HEK293 (cell line): ENCODE data around the gene SEC24B.

Experiments used
- CTCF ChIA-PET: fragments of 350-600 bp; formaldehyde crosslinking; extraction: SDS; loops from one replicate; lab custom pipeline; 2021; ENCODE audit warnings: antibody characterized with exemption; lab: Yijun Ruan, JAX
- POLR2A ChIA-PET: fragments of 300-600 bp; formaldehyde crosslinking; extraction: SDS; loops from one replicate; lab custom pipeline; 2020; ENCODE audit warnings: antibody characterized with exemption, inconsistent platforms; lab: Yijun Ruan, JAX
- H3K27ac ChIP-seq: fragments of 200-500 bp; sonication (Bioruptor generic); 2 replicates; pipeline ENCODE4 v1.5.1; 2014; ENCODE audit warnings: low read depth, low read length, control low read depth, inconsistent platforms; ENCODE audit errors: extremely low read depth
- H3K36me3 ChIP-seq, 2 experiments: fragments of 200-500 bp in 1 of 2; sonication (Bioruptor generic) in 1 of 2; 1 replicate in 1 of 2; 2 replicates in 1 of 2; pipeline ENCODE4 v1.5.1; 2014 to 2017; ENCODE audit warnings: inconsistent platforms in 2 of 2, low read length in 2 of 2; ENCODE audit not compliant: control insufficient read depth in 2 of 2, insufficient read depth in 1 of 2
- H3K4me1 ChIP-seq: fragments of 200-500 bp; sonication (Bioruptor generic); 2 replicates; pipeline ENCODE4 v1.5.1; 2014; ENCODE audit warnings: mild to moderate bottlenecking, low read length, inconsistent platforms; ENCODE audit not compliant: control insufficient read depth, insufficient read depth
- H3K4me3 ChIP-seq: 2 replicates; pipeline ENCODE4 v1.5.1; 2011; ENCODE audit warnings: low read depth, mild to moderate bottlenecking, control low read depth, low read length, moderate library complexity
- H3K9me3 ChIP-seq: fragments of 200-500 bp; sonication (Bioruptor generic); 2 replicates; pipeline ENCODE4 v1.5.1; 2014; ENCODE audit warnings: low read depth, low read length, inconsistent platforms; ENCODE audit not compliant: control insufficient read depth, insufficient read depth
- KLF16 ChIP-seq: fragments of 450-650 bp; formaldehyde crosslinking; IDR thresholded peaks from 2 replicates; pipeline ENCODE4 v1.5.1; 2017; ENCODE audit warnings: missing biosample characterization, missing genetic modification characterization
- RBAK ChIP-seq: fragments of 450-650 bp; formaldehyde crosslinking; IDR thresholded peaks from 2 replicates; pipeline ENCODE4 v1.5.1; 2016; ENCODE audit warnings: missing biosample characterization, missing genetic modification characterization
- REPIN1 ChIP-seq: fragments of 450-650 bp; formaldehyde crosslinking; IDR thresholded peaks from 2 replicates; pipeline ENCODE4 v1.5.1; 2017; ENCODE audit warnings: missing biosample characterization, missing genetic modification characterization, low read depth
- SCRT2 ChIP-seq: fragments of 450-650 bp; formaldehyde crosslinking; IDR thresholded peaks from 2 replicates; pipeline ENCODE4 v1.5.1; 2016; ENCODE audit warnings: missing biosample characterization, missing genetic modification characterization
- YY2 ChIP-seq: fragments of 450-650 bp; formaldehyde crosslinking; IDR thresholded peaks from 2 replicates; pipeline ENCODE4 v1.5.1; 2016; ENCODE audit warnings: missing biosample characterization, missing genetic modification characterization
- ZBTB21 ChIP-seq: fragments of 450-650 bp; formaldehyde crosslinking; IDR thresholded peaks from 2 replicates; pipeline ENCODE4 v1.5.1; 2017; ENCODE audit warnings: missing biosample characterization, missing genetic modification characterization
- ZNF114 ChIP-seq: fragments of 450-650 bp; formaldehyde crosslinking; IDR thresholded peaks from 2 replicates; pipeline ENCODE4 v1.5.0; 2017; ENCODE audit warnings: missing biosample characterization, missing genetic modification characterization
- ZNF221 ChIP-seq: fragments of 450-650 bp; formaldehyde crosslinking; IDR thresholded peaks from 2 replicates; pipeline ENCODE4 v1.5.1; 2017; ENCODE audit warnings: missing biosample characterization, missing genetic modification characterization, borderline replicate concordance
- ZNF302 ChIP-seq: fragments of 450-650 bp; formaldehyde crosslinking; IDR thresholded peaks from 2 replicates; pipeline ENCODE4 v1.5.1; 2016; ENCODE audit warnings: missing biosample characterization, missing genetic modification characterization, low read depth
- ZNF311 ChIP-seq: fragments of 450-650 bp; formaldehyde crosslinking; IDR thresholded peaks from 2 replicates; pipeline ENCODE4 v1.5.1; 2017; ENCODE audit warnings: missing biosample characterization, missing genetic modification characterization, borderline replicate concordance
- ZNF335 ChIP-seq: fragments of 450-650 bp; formaldehyde crosslinking; conservative IDR thresholded peaks from 2 replicates; pipeline ENCODE4 v1.5.1; 2016; ENCODE audit warnings: missing biosample characterization, missing genetic modification characterization
- ZNF37A ChIP-seq: fragments of 450-650 bp; IDR thresholded peaks from 2 replicates; pipeline ENCODE4 v1.5.1; 2018; ENCODE audit warnings: missing biosample characterization, missing genetic modification characterization
- ZNF391 ChIP-seq: fragments of 450-650 bp; formaldehyde crosslinking; IDR thresholded peaks from 2 replicates; pipeline ENCODE4 v1.5.1; 2016; ENCODE audit warnings: low read depth, missing biosample characterization, missing genetic modification characterization, borderline replicate concordance
- ZNF596 ChIP-seq: fragments of 450-650 bp; IDR thresholded peaks from 2 replicates; pipeline ENCODE4 v1.5.0; 2018; ENCODE audit warnings: missing biosample characterization, mild to moderate bottlenecking, missing genetic modification characterization, moderate library complexity
- ZNF624 ChIP-seq: fragments of 450-650 bp; formaldehyde crosslinking; IDR thresholded peaks from 2 replicates; pipeline ENCODE4 v1.5.1; 2017; ENCODE audit warnings: missing biosample characterization, missing genetic modification characterization
- TF ChIP-seq, protein P1 (sequence below): fragments of 450-650 bp; formaldehyde crosslinking; IDR thresholded peaks from 2 replicates; pipeline ENCODE4 v1.5.1; 2016; ENCODE audit warnings: missing biosample characterization, missing genetic modification characterization, borderline replicate concordance
- TF ChIP-seq, protein P2 (sequence below): fragments of 450-650 bp; formaldehyde crosslinking; IDR thresholded peaks from 2 replicates; pipeline ENCODE4 v1.5.1; 2017; ENCODE audit warnings: missing biosample characterization, missing genetic modification characterization
- TF ChIP-seq, protein P3 (sequence below): sonication (generic); formaldehyde crosslinking; IDR thresholded peaks from 2 replicates; pipeline ENCODE4 v1.8.1; 2022; ENCODE audit warnings: mild to moderate bottlenecking, moderate library complexity, missing genetic modification reagents
- TF ChIP-seq, protein P4 (sequence below): fragments of 450-650 bp; formaldehyde crosslinking; IDR thresholded peaks from 2 replicates; pipeline ENCODE4 v1.5.1; 2016; ENCODE audit warnings: missing biosample characterization, missing genetic modification characterization, low read depth
- TF ChIP-seq, protein P5 (sequence below): fragments of 450-650 bp; formaldehyde crosslinking; IDR thresholded peaks from 2 replicates; pipeline ENCODE4; 2016; ENCODE audit warnings: missing biosample characterization, missing genetic modification characterization

Gene SEC24B

DNA sequence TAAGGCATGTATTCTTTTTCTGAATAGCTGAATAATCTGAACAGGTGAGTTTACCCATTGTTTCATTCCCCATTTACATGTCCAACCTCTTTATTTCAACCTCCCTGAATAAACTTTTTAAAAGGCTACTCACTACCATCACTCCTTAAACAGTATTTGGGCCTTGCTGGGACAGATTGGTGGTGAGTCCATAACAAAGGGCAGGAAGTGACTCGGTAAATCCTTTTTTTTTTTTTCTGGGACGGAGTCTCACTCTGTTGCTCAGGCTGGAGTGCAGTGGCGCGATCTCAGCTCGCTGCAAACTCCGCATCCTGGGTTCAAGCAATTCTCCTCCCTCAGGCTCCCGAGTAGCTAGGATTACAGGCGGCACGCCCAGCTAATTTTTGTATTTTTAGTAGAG lies 23.4 kb upstream of the SEC24B start (continued):
- TF ChIP-seq, protein P1, sequence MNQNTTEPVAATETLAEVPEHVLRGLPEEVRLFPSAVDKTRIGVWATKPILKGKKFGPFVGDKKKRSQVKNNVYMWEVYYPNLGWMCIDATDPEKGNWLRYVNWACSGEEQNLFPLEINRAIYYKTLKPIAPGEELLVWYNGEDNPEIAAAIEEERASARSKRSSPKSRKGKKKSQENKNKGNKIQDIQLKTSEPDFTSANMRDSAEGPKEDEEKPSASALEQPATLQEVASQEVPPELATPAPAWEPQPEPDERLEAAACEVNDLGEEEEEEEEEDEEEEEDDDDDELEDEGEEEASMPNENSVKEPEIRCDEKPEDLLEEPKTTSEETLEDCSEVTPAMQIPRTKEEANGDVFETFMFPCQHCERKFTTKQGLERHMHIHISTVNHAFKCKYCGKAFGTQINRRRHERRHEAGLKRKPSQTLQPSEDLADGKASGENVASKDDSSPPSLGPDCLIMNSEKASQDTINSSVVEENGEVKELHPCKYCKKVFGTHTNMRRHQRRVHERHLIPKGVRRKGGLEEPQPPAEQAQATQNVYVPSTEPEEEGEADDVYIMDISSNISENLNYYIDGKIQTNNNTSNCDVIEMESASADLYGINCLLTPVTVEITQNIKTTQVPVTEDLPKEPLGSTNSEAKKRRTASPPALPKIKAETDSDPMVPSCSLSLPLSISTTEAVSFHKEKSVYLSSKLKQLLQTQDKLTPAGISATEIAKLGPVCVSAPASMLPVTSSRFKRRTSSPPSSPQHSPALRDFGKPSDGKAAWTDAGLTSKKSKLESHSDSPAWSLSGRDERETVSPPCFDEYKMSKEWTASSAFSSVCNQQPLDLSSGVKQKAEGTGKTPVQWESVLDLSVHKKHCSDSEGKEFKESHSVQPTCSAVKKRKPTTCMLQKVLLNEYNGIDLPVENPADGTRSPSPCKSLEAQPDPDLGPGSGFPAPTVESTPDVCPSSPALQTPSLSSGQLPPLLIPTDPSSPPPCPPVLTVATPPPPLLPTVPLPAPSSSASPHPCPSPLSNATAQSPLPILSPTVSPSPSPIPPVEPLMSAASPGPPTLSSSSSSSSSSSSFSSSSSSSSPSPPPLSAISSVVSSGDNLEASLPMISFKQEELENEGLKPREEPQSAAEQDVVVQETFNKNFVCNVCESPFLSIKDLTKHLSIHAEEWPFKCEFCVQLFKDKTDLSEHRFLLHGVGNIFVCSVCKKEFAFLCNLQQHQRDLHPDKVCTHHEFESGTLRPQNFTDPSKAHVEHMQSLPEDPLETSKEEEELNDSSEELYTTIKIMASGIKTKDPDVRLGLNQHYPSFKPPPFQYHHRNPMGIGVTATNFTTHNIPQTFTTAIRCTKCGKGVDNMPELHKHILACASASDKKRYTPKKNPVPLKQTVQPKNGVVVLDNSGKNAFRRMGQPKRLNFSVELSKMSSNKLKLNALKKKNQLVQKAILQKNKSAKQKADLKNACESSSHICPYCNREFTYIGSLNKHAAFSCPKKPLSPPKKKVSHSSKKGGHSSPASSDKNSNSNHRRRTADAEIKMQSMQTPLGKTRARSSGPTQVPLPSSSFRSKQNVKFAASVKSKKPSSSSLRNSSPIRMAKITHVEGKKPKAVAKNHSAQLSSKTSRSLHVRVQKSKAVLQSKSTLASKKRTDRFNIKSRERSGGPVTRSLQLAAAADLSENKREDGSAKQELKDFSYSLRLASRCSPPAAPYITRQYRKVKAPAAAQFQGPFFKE: no peak
- TF ChIP-seq ZNF37A (tag by site-specific recombination) (no peak), ZNF114 (tag by site-specific recombination) (no peak), RBAK (no peak), ZNF221 (tag by site-specific recombination) (no peak)
- TF ChIP-seq, protein P2, sequence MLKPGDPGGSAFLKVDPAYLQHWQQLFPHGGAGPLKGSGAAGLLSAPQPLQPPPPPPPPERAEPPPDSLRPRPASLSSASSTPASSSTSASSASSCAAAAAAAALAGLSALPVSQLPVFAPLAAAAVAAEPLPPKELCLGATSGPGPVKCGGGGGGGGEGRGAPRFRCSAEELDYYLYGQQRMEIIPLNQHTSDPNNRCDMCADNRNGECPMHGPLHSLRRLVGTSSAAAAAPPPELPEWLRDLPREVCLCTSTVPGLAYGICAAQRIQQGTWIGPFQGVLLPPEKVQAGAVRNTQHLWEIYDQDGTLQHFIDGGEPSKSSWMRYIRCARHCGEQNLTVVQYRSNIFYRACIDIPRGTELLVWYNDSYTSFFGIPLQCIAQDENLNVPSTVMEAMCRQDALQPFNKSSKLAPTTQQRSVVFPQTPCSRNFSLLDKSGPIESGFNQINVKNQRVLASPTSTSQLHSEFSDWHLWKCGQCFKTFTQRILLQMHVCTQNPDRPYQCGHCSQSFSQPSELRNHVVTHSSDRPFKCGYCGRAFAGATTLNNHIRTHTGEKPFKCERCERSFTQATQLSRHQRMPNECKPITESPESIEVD: no peak
- TF ChIP-seq, protein P3, sequence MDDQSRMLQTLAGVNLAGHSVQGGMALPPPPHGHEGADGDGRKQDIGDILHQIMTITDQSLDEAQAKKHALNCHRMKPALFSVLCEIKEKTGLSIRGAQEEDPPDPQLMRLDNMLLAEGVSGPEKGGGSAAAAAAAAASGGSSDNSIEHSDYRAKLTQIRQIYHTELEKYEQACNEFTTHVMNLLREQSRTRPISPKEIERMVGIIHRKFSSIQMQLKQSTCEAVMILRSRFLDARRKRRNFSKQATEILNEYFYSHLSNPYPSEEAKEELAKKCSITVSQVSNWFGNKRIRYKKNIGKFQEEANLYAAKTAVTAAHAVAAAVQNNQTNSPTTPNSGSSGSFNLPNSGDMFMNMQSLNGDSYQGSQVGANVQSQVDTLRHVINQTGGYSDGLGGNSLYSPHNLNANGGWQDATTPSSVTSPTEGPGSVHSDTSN: no peak
- TF ChIP-seq, protein P4, sequence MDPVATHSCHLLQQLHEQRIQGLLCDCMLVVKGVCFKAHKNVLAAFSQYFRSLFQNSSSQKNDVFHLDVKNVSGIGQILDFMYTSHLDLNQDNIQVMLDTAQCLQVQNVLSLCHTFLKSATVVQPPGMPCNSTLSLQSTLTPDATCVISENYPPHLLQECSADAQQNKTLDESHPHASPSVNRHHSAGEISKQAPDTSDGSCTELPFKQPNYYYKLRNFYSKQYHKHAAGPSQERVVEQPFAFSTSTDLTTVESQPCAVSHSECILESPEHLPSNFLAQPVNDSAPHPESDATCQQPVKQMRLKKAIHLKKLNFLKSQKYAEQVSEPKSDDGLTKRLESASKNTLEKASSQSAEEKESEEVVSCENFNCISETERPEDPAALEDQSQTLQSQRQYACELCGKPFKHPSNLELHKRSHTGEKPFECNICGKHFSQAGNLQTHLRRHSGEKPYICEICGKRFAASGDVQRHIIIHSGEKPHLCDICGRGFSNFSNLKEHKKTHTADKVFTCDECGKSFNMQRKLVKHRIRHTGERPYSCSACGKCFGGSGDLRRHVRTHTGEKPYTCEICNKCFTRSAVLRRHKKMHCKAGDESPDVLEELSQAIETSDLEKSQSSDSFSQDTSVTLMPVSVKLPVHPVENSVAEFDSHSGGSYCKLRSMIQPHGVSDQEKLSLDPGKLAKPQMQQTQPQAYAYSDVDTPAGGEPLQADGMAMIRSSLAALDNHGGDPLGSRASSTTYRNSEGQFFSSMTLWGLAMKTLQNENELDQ: no peak
- TF ChIP-seq, protein P5, sequence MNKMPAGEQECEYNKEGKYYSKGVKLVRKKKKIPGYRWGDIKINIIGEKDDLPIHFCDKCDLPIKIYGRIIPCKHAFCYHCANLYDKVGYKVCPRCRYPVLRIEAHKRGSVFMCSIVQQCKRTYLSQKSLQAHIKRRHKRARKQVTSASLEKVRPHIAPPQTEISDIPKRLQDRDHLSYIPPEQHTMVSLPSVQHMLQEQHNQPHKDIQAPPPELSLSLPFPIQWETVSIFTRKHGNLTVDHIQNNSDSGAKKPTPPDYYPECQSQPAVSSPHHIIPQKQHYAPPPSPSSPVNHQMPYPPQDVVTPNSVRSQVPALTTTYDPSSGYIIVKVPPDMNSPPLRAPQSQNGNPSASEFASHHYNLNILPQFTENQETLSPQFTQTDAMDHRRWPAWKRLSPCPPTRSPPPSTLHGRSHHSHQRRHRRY (tag by site-specific recombination): no peak

DNA sequence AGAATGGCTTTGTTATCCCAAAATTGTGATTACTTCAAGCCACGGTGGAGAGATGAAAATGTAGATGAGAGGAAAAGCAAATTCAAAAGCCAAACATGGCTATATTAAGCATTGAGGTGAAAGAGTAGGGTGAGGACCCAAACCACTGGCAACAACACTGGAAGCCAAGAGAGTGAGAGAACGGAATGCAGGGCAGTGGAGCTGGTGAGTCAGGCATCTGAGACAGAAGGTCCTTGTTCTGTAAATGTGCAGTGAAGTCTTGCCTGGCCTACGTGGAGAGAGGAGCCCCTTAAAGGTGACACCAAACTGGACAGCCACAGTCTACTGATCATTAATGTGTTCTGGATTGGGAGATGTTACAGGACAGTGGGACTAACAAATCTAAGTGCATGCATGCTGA lies 22.8 kb upstream of the SEC24B start:
- H3K4me3 ChIP-seq: no peak overlapping the region
- no peaks in the 10 kb centered on the region for H3K36me3 ChIP-seq
- TF ChIP-seq, protein P5 (tag by site-specific recombination): no peak
- TF ChIP-seq KLF16 (tag by site-specific recombination): no peak
- TF ChIP-seq RBAK: no peak
- no peak for TF ChIP-seq ZNF391
- no peak for TF ChIP-seq ZNF311
- no peak for TF ChIP-seq ZNF596 (tag by site-specific recombination)
- no peak for TF ChIP-seq ZBTB21 (tag by site-specific recombination)
- TF ChIP-seq ZNF624 (tag by site-specific recombination): no peak
- no peak for TF ChIP-seq YY2
- TF ChIP-seq ZNF335 (tag by site-specific recombination): no peak
- no peak for TF ChIP-seq SCRT2
- no peak for TF ChIP-seq ZNF302 (tag by site-specific recombination)
- no peak for TF ChIP-seq REPIN1 (tag by site-specific recombination)
- H3K9me3 ChIP-seq: no peaks in the 10 kb centered on the region
- H3K4me1 ChIP-seq: 0 out of 2 replicates have a peak, but pooled peaks cover 6% of the 10 kb centered on the region
- H3K27ac ChIP-seq: no peak overlapping the region
- ChIA-PET POLR2A (no interaction called here), CTCF (no interaction called here)
